SK-N-SH treated with all-trans-retinoic acid at 6 μM for 48 hours (cell line): ENCODE data around the gene THSD7A.

Source experiments
- RARB ChIP-seq: fragments of 250-450 bp; sonication (Bioruptor Pico); IDR thresholded peaks from 2 replicates; pipeline ENCODE4 v1.8.0; 2021; ENCODE audit warnings: mild to moderate bottlenecking, moderate library complexity
- ZFP3 ChIP-seq: fragments of 250-450 bp; sonication (Bioruptor Pico); IDR thresholded peaks from 2 replicates; pipeline ENCODE4 v1.5.0; 2020; ENCODE audit warnings: mild to moderate bottlenecking, moderate library complexity
- ZFP30 ChIP-seq: fragments of 450-650 bp; formaldehyde crosslinking; IDR thresholded peaks from 2 replicates; pipeline ENCODE4 v1.5.0; 2022; ENCODE audit warnings: mild to moderate bottlenecking, moderate library complexity
- TF ChIP-seq, protein P1 (sequence below): fragments of 250-450 bp; sonication (Bioruptor Pico); IDR thresholded peaks from 2 replicates; pipeline ENCODE4 v1.8.0; 2020; ENCODE audit warnings: mild to moderate bottlenecking, moderate library complexity, borderline replicate concordance
- TF ChIP-seq, protein P2 (sequence below): fragments of 250-450 bp; sonication (Bioruptor Pico); IDR thresholded peaks from 2 replicates; pipeline ENCODE4 v1.5.1; 2020; ENCODE audit warnings: low read depth, mild to moderate bottlenecking, moderate library complexity
- TF ChIP-seq, protein P3 (sequence below): fragments of 250-450 bp; sonication (Bioruptor Pico); IDR thresholded peaks from 2 replicates; pipeline ENCODE4 v1.8.0; 2021; ENCODE audit warnings: low read depth, mild to moderate bottlenecking, moderate library complexity, borderline replicate concordance

DNA sequence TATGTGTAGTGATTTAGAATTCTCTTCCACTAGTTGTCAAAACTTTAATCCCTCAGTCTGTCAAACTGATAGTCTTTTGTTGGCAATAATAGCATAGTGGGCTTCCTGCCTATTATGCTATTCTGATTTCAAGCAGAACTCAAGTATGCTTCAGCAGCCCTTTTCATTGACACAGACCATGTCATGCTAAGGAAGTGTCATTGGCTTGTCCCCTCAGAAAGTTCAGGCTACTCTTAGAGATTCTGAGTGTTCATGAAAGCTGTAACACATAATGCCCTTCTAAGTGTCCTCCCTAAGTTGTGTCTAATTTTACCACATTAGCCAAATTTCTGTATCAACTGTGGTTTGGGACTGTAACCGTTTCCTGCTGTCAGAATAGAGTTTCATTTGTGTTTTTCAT lies 198.7 kb downstream of the THSD7A start:
- TF ChIP-seq, protein P1, sequence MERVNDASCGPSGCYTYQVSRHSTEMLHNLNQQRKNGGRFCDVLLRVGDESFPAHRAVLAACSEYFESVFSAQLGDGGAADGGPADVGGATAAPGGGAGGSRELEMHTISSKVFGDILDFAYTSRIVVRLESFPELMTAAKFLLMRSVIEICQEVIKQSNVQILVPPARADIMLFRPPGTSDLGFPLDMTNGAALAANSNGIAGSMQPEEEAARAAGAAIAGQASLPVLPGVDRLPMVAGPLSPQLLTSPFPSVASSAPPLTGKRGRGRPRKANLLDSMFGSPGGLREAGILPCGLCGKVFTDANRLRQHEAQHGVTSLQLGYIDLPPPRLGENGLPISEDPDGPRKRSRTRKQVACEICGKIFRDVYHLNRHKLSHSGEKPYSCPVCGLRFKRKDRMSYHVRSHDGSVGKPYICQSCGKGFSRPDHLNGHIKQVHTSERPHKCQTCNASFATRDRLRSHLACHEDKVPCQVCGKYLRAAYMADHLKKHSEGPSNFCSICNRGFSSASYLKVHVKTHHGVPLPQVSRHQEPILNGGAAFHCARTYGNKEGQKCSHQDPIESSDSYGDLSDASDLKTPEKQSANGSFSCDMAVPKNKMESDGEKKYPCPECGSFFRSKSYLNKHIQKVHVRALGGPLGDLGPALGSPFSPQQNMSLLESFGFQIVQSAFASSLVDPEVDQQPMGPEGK (CRISPR knock-in tag), result no peak
- TF ChIP-seq, protein P2, sequence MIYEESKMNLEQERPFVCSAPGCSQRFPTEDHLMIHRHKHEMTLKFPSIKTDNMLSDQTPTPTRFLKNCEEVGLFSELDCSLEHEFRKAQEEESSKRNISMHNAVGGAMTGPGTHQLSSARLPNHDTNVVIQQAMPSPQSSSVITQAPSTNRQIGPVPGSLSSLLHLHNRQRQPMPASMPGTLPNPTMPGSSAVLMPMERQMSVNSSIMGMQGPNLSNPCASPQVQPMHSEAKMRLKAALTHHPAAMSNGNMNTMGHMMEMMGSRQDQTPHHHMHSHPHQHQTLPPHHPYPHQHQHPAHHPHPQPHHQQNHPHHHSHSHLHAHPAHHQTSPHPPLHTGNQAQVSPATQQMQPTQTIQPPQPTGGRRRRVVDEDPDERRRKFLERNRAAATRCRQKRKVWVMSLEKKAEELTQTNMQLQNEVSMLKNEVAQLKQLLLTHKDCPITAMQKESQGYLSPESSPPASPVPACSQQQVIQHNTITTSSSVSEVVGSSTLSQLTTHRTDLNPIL (CRISPR knock-in tag), result no peak
- no peak for TF ChIP-seq ZFP3 (CRISPR knock-in tag)
- TF ChIP-seq ZFP30 (CRISPR knock-in tag), result no peak
- TF ChIP-seq, protein P3, sequence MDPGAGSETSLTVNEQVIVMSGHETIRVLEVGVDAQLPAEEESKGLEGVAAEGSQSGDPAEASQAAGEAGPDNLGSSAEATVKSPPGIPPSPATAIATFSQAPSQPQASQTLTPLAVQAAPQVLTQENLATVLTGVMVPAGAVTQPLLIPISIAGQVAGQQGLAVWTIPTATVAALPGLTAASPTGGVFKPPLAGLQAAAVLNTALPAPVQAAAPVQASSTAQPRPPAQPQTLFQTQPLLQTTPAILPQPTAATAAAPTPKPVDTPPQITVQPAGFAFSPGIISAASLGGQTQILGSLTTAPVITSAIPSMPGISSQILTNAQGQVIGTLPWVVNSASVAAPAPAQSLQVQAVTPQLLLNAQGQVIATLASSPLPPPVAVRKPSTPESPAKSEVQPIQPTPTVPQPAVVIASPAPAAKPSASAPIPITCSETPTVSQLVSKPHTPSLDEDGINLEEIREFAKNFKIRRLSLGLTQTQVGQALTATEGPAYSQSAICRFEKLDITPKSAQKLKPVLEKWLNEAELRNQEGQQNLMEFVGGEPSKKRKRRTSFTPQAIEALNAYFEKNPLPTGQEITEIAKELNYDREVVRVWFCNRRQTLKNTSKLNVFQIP (CRISPR knock-in tag), result no peak
- TF ChIP-seq RARB, result no peak
